GM18505 (cell line): ENCODE results near the gene CWC27.
"Not testable (repeated sequence)": the region's sequence is repeated elsewhere in the genome, so short reads cannot be mapped to it uniquely, and the experiment has no call there.

Experiments
- ATAC-seq: cut with Tn5 transposase; IDR thresholded peaks from one replicate; pipeline ENCODE4 v1.9.1; 2021; ENCODE audit not compliant: unreplicated experiment
- POLR2A ChIP-seq: IDR thresholded peaks from 4 replicates; pipeline ENCODE4 v1.6.1; 2011; ENCODE audit warnings: borderline replicate concordance; ENCODE audit not compliant: insufficient read depth, insufficient read length; ENCODE audit errors: extremely low read depth

The CWC27 gene

DNA sequence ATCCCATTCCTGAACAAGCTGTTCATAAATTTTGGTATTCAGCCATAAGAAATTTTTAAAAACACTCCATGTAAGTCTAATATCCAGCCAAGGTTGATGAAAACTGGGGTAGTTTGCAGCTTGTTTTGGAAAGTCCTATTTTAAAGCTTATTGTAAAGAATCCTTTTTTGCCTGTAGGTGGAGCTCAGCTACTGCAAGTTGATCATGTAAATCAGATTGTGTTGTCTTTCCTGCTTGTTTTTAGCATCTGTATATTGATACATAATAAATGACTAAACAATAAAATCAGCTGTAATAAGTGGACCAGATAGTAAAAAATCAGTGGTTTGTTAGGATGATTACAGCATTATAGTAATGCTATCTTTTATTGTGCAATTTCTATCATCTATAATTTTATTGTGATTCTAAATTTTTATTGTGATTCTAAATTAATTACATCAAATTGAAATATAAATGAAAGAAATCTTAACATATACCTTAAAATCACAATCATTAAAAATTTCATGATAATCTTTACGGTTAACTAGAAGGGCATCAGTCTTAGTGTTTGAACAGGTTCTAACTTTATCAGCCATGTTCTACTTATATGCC, 42.4 kb downstream of the CWC27 start:
- no peak for TF ChIP-seq POLR2A

DNA sequence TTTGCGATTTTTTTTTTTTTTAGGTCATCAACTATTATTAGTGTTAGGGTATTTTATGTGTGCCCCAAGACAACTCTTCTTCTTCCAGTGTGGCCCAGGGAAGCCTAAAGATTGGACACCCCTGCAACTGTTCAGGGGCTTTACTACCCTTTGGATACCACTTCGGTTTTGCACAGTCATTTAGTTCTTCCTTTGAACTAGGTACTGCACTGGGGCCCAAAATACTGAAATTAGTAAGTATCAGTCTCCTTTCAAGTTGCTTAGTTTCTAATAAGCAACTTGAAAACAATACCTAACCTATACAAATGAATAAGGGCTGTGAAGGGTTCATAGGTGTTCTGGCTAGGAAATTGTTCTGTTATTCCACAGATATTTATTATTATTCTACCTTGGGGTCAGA, 45.3 kb downstream of the CWC27 start:
- ATAC-seq: peak; percentile 94

More for the DNA sequence above, 42.4 kb downstream of the CWC27 start:
- ATAC-seq: no peak

DNA sequence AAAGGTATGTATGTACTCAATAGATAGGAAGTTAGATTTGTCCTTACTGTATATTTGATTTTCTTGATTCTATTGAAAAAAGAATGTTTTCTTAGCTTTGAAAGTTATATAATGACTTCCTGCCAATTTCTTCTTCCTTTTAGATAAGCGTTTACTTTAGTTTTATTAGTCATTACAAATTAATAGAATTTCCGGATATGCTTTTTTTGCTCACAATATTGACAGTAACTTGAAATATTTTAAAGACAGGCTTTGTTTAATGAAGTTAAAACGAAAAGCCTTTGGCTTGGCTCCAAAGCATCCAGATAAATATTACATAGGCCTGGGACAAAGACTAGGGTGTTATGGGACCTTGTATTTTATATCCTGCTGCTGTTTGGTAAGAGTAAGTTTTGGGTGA, 49.5 kb downstream of the CWC27 start:
- no peak for TF ChIP-seq POLR2A
- no peak for ATAC-seq

More for the DNA sequence above, 45.3 kb downstream of the CWC27 start:
- no peak for TF ChIP-seq POLR2A

DNA sequence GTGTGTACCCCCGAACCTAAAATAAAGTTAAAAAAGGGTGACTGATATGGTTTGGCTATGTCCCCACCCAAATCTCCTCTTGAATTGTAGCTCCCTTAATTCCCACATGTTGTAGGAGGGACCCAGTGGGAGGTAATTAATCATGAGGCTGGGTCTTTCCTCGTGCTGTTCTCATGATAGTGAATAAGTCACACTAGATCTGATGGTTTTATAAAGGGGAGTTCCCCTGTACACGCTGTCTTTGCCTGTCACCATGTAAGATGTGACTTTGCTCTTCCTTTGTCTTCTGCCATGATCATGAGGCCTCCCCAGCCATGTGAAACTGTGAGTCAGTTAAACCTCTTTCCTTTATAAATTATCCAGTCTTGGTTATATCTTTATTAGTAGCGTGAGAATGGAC, 50.6 kb downstream of the CWC27 start:
- ATAC-seq: not testable (repeated sequence)

DNA sequence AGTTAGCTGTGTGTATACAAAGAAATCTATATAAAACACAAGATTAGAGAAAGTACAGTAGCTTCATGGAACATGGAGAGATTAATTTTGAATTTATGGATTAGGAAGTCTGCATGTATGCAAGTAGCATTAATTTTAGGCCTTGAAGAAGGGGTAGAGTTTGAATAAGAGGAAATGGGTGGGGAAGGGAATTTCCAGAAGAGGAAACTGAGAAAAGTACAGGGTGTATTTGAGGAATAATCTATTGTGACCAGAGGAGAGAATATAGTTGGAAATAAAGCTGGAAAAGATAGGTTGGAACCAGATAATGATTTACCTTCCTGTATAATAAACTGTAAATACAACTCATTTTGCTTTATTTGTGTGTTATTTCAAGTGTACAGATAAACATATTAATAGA, 53.6 kb downstream of the CWC27 start:
- ATAC-seq: no peak
- TF ChIP-seq POLR2A: no peak

DNA sequence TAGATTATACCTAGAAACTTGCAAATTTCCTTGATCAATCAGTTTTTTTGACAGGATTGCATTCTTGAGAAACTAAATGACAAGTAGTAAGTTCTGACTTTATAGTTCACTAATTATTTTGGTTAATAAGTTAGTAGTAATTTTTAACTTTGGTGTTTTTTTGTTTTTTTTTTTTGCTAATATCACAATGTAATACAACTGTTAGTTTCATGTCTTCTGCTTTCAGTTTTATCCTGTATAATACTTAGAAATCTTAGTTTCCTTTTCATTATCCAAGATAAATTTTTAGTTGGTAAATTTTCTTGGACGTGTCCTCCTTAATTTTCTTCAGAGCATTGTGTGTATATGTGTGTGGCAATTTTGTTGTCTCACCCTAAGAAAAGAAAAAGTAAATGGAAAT, 57.8 kb downstream of the CWC27 start:
- no peak for ATAC-seq

DNA sequence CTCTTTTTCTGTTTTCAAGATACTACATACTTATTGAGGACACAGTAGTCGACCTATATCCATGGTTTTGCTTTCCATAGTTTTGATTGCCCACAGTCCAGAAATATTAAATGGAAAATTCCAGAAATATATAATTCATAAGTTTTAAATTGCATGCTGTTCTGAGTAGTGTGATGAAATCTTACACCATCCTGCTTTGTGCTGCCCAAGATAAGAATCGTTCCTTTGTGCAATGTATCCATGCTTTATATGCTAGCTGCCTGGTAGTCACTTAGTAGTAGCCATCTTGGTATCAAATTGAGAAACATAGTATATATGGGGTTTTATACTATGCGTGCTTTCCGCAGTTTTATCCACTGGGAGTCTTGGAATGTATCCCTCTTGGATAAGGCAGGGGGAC, 59.0 kb downstream of the CWC27 start:
- no peak for ATAC-seq
- TF ChIP-seq POLR2A: no peak

More for the DNA sequence above, 57.8 kb downstream of the CWC27 start:
- TF ChIP-seq POLR2A: no peak

DNA sequence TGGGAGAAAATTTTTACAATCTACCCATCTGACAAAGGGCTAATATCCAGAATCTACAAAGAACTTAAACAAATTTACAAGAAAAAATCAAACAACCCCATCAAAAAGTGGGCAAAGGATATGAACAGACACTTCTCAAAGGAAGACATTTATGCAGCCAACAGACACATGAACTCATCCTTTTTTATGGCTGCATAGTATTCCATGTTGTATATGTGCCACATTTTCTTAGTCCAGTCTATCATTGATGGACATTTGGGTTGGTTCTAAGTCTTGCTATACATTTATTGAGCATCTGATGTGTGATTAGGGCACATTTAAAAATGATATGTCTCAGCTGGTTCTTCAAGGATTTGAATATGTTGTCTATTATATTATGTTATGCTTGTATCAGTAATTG, 61.9 kb downstream of the CWC27 start:
- not testable (repeated sequence) for ATAC-seq

DNA sequence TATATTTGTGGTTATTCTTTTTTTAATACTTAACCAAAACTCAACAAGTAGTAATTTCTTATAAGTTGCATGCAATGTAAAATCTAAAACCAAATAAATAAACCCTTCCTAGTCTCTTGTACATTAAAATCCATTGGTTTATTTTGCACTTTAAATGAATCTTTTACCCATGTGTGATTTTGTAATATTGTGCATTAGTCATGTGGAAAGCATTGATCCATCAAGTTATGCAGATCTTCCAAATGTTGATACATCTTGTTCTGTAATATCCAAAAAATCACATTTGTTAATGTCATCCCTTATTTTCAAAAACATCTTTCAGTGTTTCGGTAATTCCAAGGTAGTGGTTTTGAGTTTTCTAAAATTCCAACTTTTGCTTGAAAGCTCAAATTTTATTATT, 63.3 kb downstream of the CWC27 start:
- no peak for TF ChIP-seq POLR2A
- no peak for ATAC-seq

DNA sequence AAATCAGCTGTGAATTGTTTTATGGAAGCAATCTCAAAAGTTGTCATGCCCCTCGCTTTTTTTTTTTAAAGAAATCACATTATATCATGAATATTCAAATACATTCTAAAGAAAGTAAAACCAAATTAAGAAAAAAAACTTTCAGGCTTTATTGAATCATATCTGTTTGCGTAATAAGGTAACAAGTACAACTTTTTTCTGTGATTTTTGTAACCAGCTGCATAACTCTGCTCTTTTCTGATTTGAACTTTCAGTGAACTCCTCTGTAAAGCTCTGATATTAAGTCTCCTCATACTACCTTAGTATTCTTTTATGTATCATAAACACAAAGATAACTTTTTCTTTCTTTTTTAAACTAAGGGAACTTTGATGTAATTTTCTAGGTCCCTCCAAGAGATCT, 65.3 kb downstream of the CWC27 start:
- TF ChIP-seq POLR2A: no peak
- no peak for ATAC-seq

DNA sequence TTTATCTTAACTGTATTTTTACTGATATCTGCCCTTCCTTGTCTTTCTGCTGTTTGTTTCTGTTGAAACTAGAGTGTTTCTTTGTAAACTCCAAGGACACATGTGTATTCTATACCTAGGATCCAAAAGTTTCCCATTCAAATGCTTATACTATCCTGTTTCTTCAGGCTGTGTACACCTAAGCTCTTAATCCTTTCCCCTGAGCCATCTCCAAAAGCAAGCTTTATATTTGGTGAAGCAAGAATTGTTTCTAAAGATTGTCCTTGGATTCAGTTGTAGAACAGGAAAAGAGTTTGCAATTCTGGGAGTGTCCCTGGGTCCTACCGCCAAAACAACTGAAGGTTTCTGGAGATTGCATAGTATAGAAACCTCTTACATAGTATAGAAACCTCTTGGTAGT, 65.9 kb downstream of the CWC27 start:
- ATAC-seq: no peak

DNA sequence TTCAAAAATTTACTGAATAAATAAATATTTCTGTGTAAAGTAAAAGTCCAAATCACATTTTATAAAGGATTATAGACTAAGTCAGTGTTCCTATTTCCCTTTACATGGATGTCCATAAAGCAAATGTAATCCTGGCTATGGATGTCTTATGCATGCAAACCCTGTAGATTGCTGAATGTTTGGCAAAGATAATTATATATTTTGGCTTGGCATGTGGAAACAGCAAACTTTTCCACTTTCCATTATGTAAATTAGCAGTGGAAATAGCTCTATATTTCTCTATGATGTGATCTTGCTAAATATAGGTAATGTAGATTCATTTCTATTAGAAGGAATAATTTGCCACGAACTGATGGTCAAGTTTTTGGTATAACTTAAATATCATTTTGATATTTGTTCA, 66.5 kb downstream of the CWC27 start:
- no peak for ATAC-seq
- no peak for TF ChIP-seq POLR2A

More for the DNA sequence above, 65.9 kb downstream of the CWC27 start:
- TF ChIP-seq POLR2A: no peak

DNA sequence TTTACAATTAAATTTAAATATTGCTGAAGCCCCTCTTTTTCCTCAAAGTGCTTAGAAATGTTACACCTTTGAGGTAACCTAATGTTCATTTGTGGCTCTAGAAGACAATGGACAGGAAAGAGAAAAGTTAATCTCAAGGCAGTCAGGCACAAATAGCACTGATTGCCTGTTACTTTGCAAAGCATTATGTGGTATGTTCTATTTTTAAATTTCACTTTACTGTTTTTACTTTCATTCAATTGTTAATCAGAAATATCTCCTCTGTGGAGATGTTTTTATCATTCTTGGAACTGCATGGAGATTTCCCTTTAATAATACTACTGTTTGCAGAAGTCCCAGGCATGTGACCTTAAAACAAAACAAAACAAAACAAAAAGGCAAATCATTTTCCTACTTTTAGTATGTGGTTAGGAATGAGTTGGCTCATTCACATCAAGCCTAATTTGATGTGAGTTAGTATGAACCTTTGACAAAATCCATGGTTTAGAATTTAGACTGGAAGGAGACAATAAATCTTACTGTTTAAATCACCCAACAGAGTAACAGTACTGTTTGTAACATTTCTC, 67.5 kb downstream of the CWC27 start:
- no peak for ATAC-seq
- no peak for TF ChIP-seq POLR2A

DNA sequence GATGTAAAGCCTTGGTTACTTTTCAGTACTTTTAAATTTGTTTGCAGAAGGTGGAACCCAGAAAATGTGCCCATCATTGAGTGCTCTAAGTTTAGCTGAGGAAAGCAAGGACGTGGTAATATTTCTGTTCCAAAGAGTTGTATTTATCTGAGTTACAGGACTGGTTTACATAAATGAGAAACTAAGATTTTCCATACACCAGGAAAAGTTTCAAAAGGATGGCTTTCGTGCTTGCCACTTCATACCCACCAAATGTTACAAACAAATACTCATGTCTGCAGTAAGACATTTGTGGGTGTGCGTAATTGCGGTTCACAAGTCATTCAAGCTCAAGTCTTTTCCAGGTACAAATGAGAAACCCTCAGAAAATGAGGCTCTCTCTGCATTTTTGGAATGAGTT, 68.1 kb downstream of the CWC27 start:
- no peak for ATAC-seq
- no peak for TF ChIP-seq POLR2A

DNA sequence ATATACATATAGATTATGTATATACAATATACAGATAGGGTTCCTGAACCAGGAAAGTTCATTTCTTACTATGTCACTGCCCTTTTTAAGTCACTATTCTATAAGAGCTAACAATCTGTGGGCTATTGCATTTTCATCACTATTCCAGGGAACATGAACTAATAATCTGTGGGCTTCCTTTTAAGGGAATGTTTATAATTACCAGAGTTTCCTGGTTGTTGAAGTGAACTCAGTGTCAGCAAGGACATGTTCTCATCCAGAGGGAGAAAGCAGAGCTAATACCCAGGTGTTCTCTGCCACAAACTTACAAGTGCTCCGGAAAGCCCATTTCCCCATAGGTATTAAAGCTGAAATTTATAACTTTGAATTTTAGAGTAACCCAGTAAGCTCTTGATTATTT, 69.6 kb downstream of the CWC27 start:
- TF ChIP-seq POLR2A: no peak
- no peak for ATAC-seq

DNA sequence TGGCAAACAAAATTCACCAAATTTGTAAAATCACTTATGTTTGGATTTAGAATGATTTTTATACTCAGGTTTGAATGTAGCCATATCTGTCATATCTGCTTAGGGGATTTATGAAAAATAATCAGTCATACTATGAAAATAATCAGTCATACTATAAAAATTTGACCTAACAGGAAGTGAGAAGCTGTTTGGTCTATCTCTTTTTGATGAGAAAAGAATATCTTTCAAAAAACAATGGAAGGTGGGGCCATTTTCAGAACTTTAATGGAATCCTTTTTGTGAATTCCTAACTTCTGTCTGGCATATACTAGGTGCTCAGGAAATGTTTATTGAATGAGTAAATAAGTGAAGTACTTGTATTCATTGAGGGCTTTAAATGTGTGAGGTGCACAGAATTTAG, 70.1 kb downstream of the CWC27 start:
- no peak for ATAC-seq

DNA sequence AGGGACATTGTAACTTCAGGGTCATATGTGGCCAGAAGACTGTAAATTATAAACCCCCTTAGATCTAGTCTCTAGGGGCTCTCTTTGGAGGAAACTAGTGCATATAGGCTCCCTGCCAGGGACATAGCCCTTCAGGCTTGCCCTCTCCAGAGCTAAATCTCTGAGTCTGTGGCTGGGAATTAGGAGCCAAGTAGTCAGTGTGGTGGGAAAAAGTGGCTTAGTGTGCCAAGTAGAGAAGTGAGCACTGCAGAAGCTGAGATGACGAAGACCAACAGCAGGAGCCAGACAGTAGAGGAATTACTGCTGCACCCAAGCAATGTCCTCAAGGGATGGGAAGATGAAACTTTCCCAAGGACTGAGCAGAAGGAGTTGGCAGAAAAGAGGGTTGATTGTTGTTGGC, 71.2 kb downstream of the CWC27 start:
- no peak for TF ChIP-seq POLR2A
- ATAC-seq: no peak

More for the DNA sequence above, 70.1 kb downstream of the CWC27 start:
- TF ChIP-seq POLR2A: no peak
